ENCODE data around the gene COPS7A. TPM values are rescaled to one million over a fixed set of nuclear protein-coding genes. Genes with fewer than 3 reads are reported as not detected.

COPS7A gene
- total and polyA plus RNA-seq, 9 of the 15 experiments (the other 6 are each of a cell fraction or from before 2014, with no cell fraction given), result 12.7 to 36.0 (median 24.3) TPM

- TF ChIP-seq ZNF407 (IDR thresholded peaks at IDR 0.05; ENCODE audit: low read depth), result peak; percentile 81; the same call in 1 of the 2 replicates
- TF ChIP-seq ZNF146 (CRISPR knock-in tag; IDR thresholded peaks at IDR 0.05; ENCODE audit: unreplicated experiment), result no peak
- TF ChIP-seq ESRRA (IDR thresholded peaks at IDR 0.05; ENCODE audit: borderline replicate concordance, low read depth), result no peak; the same call in 1 of the 2 replicates
- no peak for TF ChIP-seq CCNT2 (IDR thresholded peaks at IDR 0.05; ENCODE audit: borderline replicate concordance, extremely low read depth, insufficient read length, low read depth, low read length)
- no peak for TF ChIP-seq ZNF699 (CRISPR knock-in tag; IDR thresholded peaks at IDR 0.05; ENCODE audit: insufficient replicate concordance)
- no peak for TF ChIP-seq CBFA2T2 (conservative IDR thresholded peaks at IDR 0.05)
- no peak for TF ChIP-seq ZNF398 (CRISPR knock-in tag; IDR thresholded peaks at IDR 0.05)
- no peak for TF ChIP-seq GATAD2B (IDR thresholded peaks at IDR 0.05; ENCODE audit: borderline replicate concordance)
- TF ChIP-seq ELF4 (CRISPR knock-in tag; IDR thresholded peaks at IDR 0.05), result peak; percentile 55; the same call in 1 of the 2 replicates
- no peak for TF ChIP-seq U2AF1 (optimal IDR thresholded peaks at IDR 0.05; ENCODE audit: low read depth, low read length)
- no peak for TF ChIP-seq ADNP (tag; IDR thresholded peaks at IDR 0.05)
- no peak for TF ChIP-seq PTBP1 (IDR thresholded peaks at IDR 0.05; ENCODE audit: low read depth, low read length)
- TF ChIP-seq FIP1L1 (IDR thresholded peaks at IDR 0.05; ENCODE audit: low read depth, low read length, poor library complexity, severe bottlenecking), result peak; percentile 50
- no peak for TF ChIP-seq CHAMP1 (IDR thresholded peaks at IDR 0.05)
Observed at GRCh38 chr12:6688999-6689882, 34.6 kb upstream of the COPS7A start, which contains the start of gene ZNF384 (continued).

Measured in K562 (cell line).